Neuronal stem cell (in vitro differentiated cells): ENCODE measurements around the gene SEMA3F.

ENCODE experiments used
- DNase-seq: peaks from one replicate; pipeline ENCODE4 v3.0.0-alpha.2; 2013; ENCODE audit warnings: low spot score
- H2AFZ ChIP-seq: one replicate; pipeline ENCODE4 v1.6.1; 2013; ENCODE audit warnings: mild to moderate bottlenecking, low read length, inconsistent platforms
- H2AK5ac ChIP-seq: 2 replicates; pipeline ENCODE4 v1.6.1; 2013; ENCODE audit warnings: low read depth, mild to moderate bottlenecking, inconsistent platforms, low read length, moderate library complexity, mixed read lengths
- H2BK120ac ChIP-seq: 2 replicates; pipeline ENCODE4 v1.6.1; 2013; ENCODE audit warnings: low read depth, mild to moderate bottlenecking, inconsistent platforms, low read length, moderate library complexity, mixed read lengths
- H2BK12ac ChIP-seq: one replicate; pipeline ENCODE4 v1.6.1; 2013; ENCODE audit warnings: low read length, inconsistent platforms
- H2BK15ac ChIP-seq: 2 replicates; pipeline ENCODE4 v1.6.1; 2013; ENCODE audit warnings: mild to moderate bottlenecking, low read length, inconsistent platforms, mixed read lengths
- H2BK5ac ChIP-seq: one replicate; pipeline ENCODE4 v1.6.1; 2013; ENCODE audit warnings: inconsistent platforms, mild to moderate bottlenecking, low read length, moderate library complexity
- H3K14ac ChIP-seq: one replicate; pipeline ENCODE4 v1.6.1; 2013; ENCODE audit warnings: low read length, inconsistent platforms
- H3K18ac ChIP-seq: 2 replicates; pipeline ENCODE4 v1.6.1; 2013; ENCODE audit warnings: low read length, inconsistent platforms
- H3K23ac ChIP-seq: 2 replicates; pipeline ENCODE4 v1.6.1; 2013; ENCODE audit warnings: low read depth, mild to moderate bottlenecking, mixed read lengths, low read length, inconsistent platforms; ENCODE audit not compliant: poor library complexity
- H3K27ac ChIP-seq: replicated peaks from 3 replicates; pipeline ENCODE4 v1.5.1; 2013; ENCODE audit warnings: low read length, inconsistent platforms
- H3K27me3 ChIP-seq, 3 experiments: 2 replicates each; pipeline ENCODE4 v1.6.1; 2013; ENCODE audit warnings: low read length in 3 of 3, mild to moderate bottlenecking in 2 of 3, inconsistent platforms in 1 of 3, low read depth in 1 of 3, mixed read lengths in 1 of 3, moderate library complexity in 1 of 3; ENCODE audit not compliant: control insufficient read depth in 3 of 3, insufficient read depth in 3 of 3
- H3K36me3 ChIP-seq, 2 donors: replicated peaks in 1 of 2; 2 replicates each; pipeline ENCODE4 v1.6.1; 2013; ENCODE audit warnings: low read length in 2 of 2; ENCODE audit not compliant: control insufficient read depth in 2 of 2, insufficient read depth in 2 of 2
- H3K4ac ChIP-seq: 2 replicates; pipeline ENCODE4 v1.6.1; 2013; ENCODE audit warnings: inconsistent platforms, mild to moderate bottlenecking, low read length, moderate library complexity
- H3K4me1 ChIP-seq, 2 donors: 1 replicate in 1 of 2; 2 replicates in 1 of 2; pipeline ENCODE4 v1.6.1; 2013; ENCODE audit warnings: low read length in 2 of 2, low read depth in 1 of 2; ENCODE audit not compliant: control insufficient read depth in 2 of 2, insufficient read depth in 1 of 2
- H3K4me2 ChIP-seq: one replicate; pipeline ENCODE4 v1.6.1; 2013; ENCODE audit warnings: mild to moderate bottlenecking, low read length, inconsistent platforms; ENCODE audit not compliant: insufficient read depth, poor library complexity, severe bottlenecking
- H3K4me3 ChIP-seq, 2 donors: 2 replicates each; pipeline ENCODE4 v1.5.1; 2013; ENCODE audit warnings: low read length in 2 of 2, mild to moderate bottlenecking in 2 of 2, inconsistent platforms in 1 of 2, moderate library complexity in 1 of 2
- H3K79me1 ChIP-seq: one replicate; pipeline ENCODE4 v1.6.1; 2013; ENCODE audit warnings: low read depth, mild to moderate bottlenecking, inconsistent platforms, low read length, moderate library complexity
- H3K9ac ChIP-seq: one replicate; pipeline ENCODE4 v1.6.1; 2013; ENCODE audit warnings: mild to moderate bottlenecking, low read depth, low read length, inconsistent platforms; ENCODE audit not compliant: poor library complexity
- H3K9me3 ChIP-seq, 2 donors: replicated peaks in 1 of 2; 2 replicates each; pipeline versions ENCODE3 to v1.6.1; 2013; ENCODE audit warnings: low read length in 2 of 2, mild to moderate bottlenecking in 2 of 2, inconsistent platforms in 1 of 2, low read depth in 1 of 2, mixed read lengths in 1 of 2, moderate library complexity in 1 of 2; ENCODE audit not compliant: control insufficient read depth in 2 of 2, insufficient read depth in 1 of 2
- H4K8ac ChIP-seq: one replicate; pipeline ENCODE4 v1.6.1; 2013; ENCODE audit warnings: low read depth, mild to moderate bottlenecking, inconsistent platforms, low read length, moderate library complexity
- H4K91ac ChIP-seq: one replicate; pipeline ENCODE4 v1.6.1; 2013; ENCODE audit warnings: low read length, low read depth, mild to moderate bottlenecking, inconsistent platforms; ENCODE audit not compliant: poor library complexity
- WGBS, 2 donors: extraction: QIAGEN DNeasy Blood & Tissue Kit; methylation state at CpG; one replicate each; pipeline ENCODE4 v1.1.7; 2013; ENCODE audit warnings: missing lambda C conversion rate in 2 of 2, mixed read lengths in 1 of 2; ENCODE audit not compliant: insufficient read length in 2 of 2, insufficient replicate concordance in 1 of 2; ENCODE audit errors: extremely low coverage in 2 of 2; 5-methylcytosine and 5-hydroxymethylcytosine counted together

The SEMA3F gene

DNA sequence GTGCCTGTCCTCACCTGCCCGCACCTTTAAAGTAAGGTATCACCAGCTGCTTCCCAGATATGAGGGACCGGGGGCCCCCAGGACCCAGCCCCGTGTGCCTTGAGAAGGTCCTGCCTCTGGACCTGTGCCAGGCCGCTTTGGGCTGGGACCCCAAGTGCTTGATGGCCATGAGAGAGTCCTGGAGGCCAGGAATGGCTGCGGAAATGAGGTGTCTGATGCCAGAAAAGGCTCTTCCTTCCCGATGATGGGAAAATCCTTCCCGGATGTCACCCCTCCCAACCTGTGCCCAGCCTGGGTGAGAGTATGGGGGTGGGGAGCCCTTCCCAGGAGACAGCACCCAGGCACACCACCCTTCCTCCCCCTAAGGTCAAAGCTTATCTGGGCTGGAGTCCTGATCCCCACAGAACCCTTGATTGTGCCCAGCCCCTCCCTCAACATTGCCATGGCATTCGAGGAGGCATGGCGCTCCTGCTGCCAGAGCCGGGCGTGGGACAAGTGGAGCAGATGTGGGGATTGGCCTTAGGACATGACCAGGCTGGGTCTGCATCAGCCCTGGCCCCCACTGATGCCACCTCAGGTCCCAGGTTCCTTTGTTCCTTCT, 14.2 kb downstream of the SEMA3F start:
- H4K91ac ChIP-seq = no peak overlapping the region

DNA sequence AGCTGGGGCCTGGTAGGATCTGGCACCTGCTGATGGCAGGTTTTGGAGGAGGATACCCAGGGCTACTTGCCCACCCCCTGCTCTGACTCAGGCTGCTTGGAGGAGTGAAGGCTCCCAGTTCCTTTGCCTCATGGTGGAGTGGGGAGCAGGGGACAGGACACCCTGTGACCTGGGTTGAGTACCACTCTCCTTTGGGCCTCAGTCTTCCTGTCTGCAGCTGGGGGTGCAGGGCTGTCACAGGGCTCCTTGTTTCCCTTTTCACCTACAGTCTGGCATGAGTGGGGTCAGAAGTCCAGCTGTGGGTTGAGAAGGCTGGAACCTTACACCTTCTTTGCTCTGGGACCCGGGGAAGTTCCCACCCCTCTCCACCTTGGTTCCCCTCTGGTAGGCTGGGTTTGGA, 14.7 kb downstream of the SEMA3F start:
- Histone ChIP-seq H2BK120ac (peak overlapping the region; percentile 35), H3K4me1 (peaks cover 43 to 61% of the 10 kb centered on the region in 2 donors), H2BK15ac (peak overlapping the region; percentile 19), H3K4ac (peak overlapping the region; percentile 4), H3K4me2 (no peak overlapping the region), H3K9me3 (no peaks in the 10 kb centered on the region), H4K91ac (no peak overlapping the region), H2AFZ (no peak overlapping the region), H3K23ac (no peak overlapping the region), H3K4me3 (no peak overlapping the region), H3K79me1 (peaks cover 26% of the 10 kb centered on the region), H3K14ac (no peak overlapping the region), H3K27ac (no peak overlapping the region), H2AK5ac (peak overlapping the region; percentile 94), H3K27me3 (no peaks in the 10 kb centered on the region), H3K18ac (peak overlapping the region; percentile 84), H4K8ac (no peak overlapping the region), H3K36me3 (peaks cover 0 to 15% of the 10 kb centered on the region in 2 donors), H3K9ac (no peak overlapping the region), H2BK5ac (peak overlapping the region; percentile 95), H2BK12ac (peak overlapping the region; percentile 48)
- no CpG with 5 or more reads among the region's 1 CpG for WGBS, 2 donors
- DNase-seq = no peak

More for the DNA sequence above, 14.2 kb downstream of the SEMA3F start:
- Histone ChIP-seq H3K4ac (peak overlapping the region; percentile 7), H3K4me3 (no peak overlapping the region), H3K27ac (peak overlapping the region; percentile 89), H3K27me3 (peaks cover 0 to 4% (median 0%) of the 10 kb centered on the region in 3 experiments), H3K14ac (no peak overlapping the region), H2BK120ac (peak overlapping the region; percentile 35), H3K79me1 (peaks cover 26% of the 10 kb centered on the region), H2BK5ac (peak overlapping the region; percentile 95), H3K23ac (no peak overlapping the region), H3K9me3 (no peaks in the 10 kb centered on the region), H3K9ac (no peak overlapping the region), H3K4me1 (peaks cover 43 to 66% of the 10 kb centered on the region in 2 donors), H4K8ac (no peak overlapping the region), H2AK5ac (peak overlapping the region; percentile 94), H2AFZ (no peak overlapping the region), H3K36me3 (peaks cover 0 to 15% of the 10 kb centered on the region in 2 donors), H3K4me2 (peak overlapping the region; percentile 34), H3K18ac (peak overlapping the region; percentile 84), H2BK12ac (peak overlapping the region; percentile 48), H2BK15ac (peak overlapping the region; percentile 19)
- WGBS, 2 donors = no CpG with 5 or more reads among the region's 11 CpGs
- DNase-seq = no peak

DNA sequence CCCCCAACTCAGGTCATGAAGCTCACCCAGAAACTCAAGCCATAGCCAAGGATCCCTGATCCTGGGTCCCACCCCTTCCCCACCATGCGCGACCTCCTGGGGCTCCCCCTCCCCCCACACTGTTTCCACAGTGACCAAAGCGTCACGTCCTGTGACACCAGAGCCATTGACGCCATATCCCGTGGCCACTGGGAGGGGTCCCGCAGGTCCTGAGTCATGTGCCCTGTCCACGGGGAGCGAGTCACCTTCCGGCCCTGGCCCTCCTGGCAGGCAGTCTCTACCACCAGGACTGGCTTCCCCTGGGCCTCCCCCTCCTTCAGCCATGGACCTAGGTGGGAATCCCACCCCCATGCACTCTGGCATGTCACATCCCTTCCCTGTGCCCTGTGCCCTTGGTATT, 15.6 kb downstream of the SEMA3F start:
- Histone ChIP-seq H3K27ac (no peak overlapping the region), H2BK15ac (peak overlapping the region; percentile 7), H3K27me3 (no peaks in the 10 kb centered on the region), H3K4ac (peak overlapping the region; percentile 13), H4K8ac (no peak overlapping the region), H2AK5ac (peak overlapping the region; percentile 94), H3K79me1 (peaks cover 30% of the 10 kb centered on the region), H3K4me1 (peaks cover 39 to 52% of the 10 kb centered on the region in 2 donors), H3K4me3 (no peak overlapping the region), H3K4me2 (no peak overlapping the region), H3K14ac (peak overlapping the region; percentile 32), H2BK5ac (no peak overlapping the region), H3K18ac (peak overlapping the region; percentile 84), H4K91ac (peak overlapping the region; percentile 26), H2AFZ (no peak overlapping the region), H2BK12ac (no peak overlapping the region), H3K9ac (no peak overlapping the region), H2BK120ac (peak overlapping the region; percentile 17), H3K36me3 (peaks cover 0 to 19% of the 10 kb centered on the region in 2 donors), H3K9me3 (peaks cover 0 to 2% of the 10 kb centered on the region in 2 donors), H3K23ac (peak overlapping the region; percentile 8)
- DNase-seq = no peak
- WGBS, 2 donors = no CpG with 5 or more reads among the region's 10 CpGs

DNA sequence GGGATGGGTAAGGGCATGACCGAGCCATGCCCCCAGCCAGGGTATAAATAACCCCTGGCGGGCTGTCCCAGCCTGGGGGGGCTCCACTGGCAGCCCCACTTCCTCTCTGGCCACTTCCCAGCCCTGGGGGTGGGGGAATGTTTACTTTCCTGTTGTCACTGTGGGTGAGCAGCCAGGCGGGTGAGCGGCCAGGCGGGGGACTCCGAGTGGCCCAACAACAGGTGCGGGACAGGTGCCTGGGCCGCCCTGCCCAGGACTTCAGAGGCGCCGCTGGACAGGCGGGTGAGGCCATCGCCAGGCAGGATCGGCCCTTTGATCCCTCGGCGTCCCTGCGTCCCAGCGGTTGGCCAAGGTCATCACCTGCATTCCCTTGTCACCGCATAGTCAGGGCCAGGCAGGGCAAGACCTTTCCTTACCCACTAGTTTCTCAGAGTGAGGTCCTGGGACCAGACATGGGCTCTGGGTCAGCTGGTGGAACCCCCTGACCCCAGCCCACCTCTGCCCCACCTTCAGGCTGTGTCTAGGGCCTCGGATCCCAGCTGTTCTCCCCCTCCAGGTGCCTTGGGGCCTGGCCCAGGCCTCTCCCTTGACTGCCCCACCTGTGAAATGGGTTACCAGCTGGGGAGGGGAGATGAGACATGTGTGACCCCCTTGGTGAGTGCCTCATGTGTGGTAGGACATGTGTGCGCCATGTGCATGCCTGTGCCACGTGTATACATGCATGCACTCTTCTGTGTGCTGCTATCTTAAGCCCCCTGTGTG, 16.6 kb downstream of the SEMA3F start:
- Histone ChIP-seq H4K91ac (no peak overlapping the region), H3K27me3 (no peaks in the 10 kb centered on the region), H3K9me3 (peaks cover 0 to 2% of the 10 kb centered on the region in 2 donors), H3K36me3 (peaks cover 0 to 28% of the 10 kb centered on the region in 2 donors), H3K9ac (peak overlapping the region; percentile 9), H3K4me3 (no peak overlapping the region), H2BK12ac (peak overlapping the region; percentile 59), H3K27ac (no peak overlapping the region), H2BK5ac (peak overlapping the region; percentile 19), H3K18ac (peak overlapping the region; percentile 90), H3K14ac (peak overlapping the region; percentile 49), H2BK15ac (no peak overlapping the region), H3K23ac (no peak overlapping the region), H2AFZ (no peak overlapping the region), H3K4me1 (peaks cover 30 to 43% of the 10 kb centered on the region in 2 donors), H3K4me2 (no peak overlapping the region), H2BK120ac (no peak overlapping the region), H3K79me1 (peaks cover 32% of the 10 kb centered on the region), H4K8ac (no peak overlapping the region), H3K4ac (no peak overlapping the region), H2AK5ac (peak overlapping the region; percentile 77)
- WGBS, 2 donors = no CpG with 5 or more reads among the region's 21 CpGs
- DNase-seq = no peak
